WTC11 (cell line): ENCODE measurements around the gene MTNR1A. TPM values are rescaled to one million over a fixed set of nuclear protein-coding genes. Genes with fewer than 3 reads are reported as not detected.

Experiments used
- ATAC-seq: fragments of 200-7000 bp; cut with Tn5 transposase; 2 replicates; pipeline ENCODE4 v1.10.0; 2021; ENCODE audit warnings: mild to moderate bottlenecking, moderate library complexity
- CTCF ChIA-PET: fragments of 300-600 bp; sonication (Branson Sonifier 250); formaldehyde crosslinking; loops from one replicate; lab custom pipeline; 2021; ENCODE audit warnings: antibody characterized with exemption; lab: Charles Lee
- POLR2A ChIA-PET: fragments of 350-600 bp; sonication (Branson Sonifier 250); formaldehyde crosslinking; loops from one replicate; lab custom pipeline; 2021; ENCODE audit warnings: antibody characterized with exemption; lab: Charles Lee
- DNase-seq: peaks from one replicate; pipeline ENCODE4 v3.0.0; 2021; ENCODE audit warnings: low spot score
- H3K27ac Mint-ChIP-seq: 2 replicates; pipeline ENCODE4 v1.8.0; 2021; ENCODE audit warnings: mixed read lengths
- H3K27me3 Mint-ChIP-seq: 2 replicates; pipeline ENCODE4 v1.8.0; 2021; ENCODE audit warnings: low read depth, mild to moderate bottlenecking, moderate library complexity, mixed read lengths
- H3K36me3 Mint-ChIP-seq: 2 replicates; pipeline ENCODE4 v1.8.0; 2021; ENCODE audit warnings: mixed read lengths
- H3K4me1 Mint-ChIP-seq: 2 replicates; pipeline ENCODE4 v1.8.0; 2022; ENCODE audit warnings: mixed read lengths
- H3K4me3 Mint-ChIP-seq: 2 replicates; pipeline ENCODE4 v1.8.0; 2021; ENCODE audit warnings: mild to moderate bottlenecking, moderate library complexity, mixed read lengths
- H3K9me3 Mint-ChIP-seq: 2 replicates; pipeline ENCODE4 v1.8.0; 2021; ENCODE audit warnings: mixed read lengths
- CBFB ChIP-seq: sonication (generic); formaldehyde crosslinking; IDR thresholded peaks from 2 replicates; pipeline ENCODE4 v1.8.1; 2022; ENCODE audit warnings: mild to moderate bottlenecking, low read depth, missing genetic modification reagents
- CREM ChIP-seq: sonication (generic); formaldehyde crosslinking; IDR thresholded peaks from 2 replicates; pipeline ENCODE4 v1.8.1; 2022; ENCODE audit warnings: mild to moderate bottlenecking, missing genetic modification reagents, moderate library complexity
- EMX1 ChIP-seq: fragments of 250-450 bp; sonication (Bioruptor Pico); IDR thresholded peaks from 2 replicates; pipeline ENCODE4 v1.8.0; 2021; ENCODE audit warnings: mild to moderate bottlenecking
- GRHL2 ChIP-seq: fragments of 250-450 bp; sonication (Bioruptor Pico); IDR thresholded peaks from 2 replicates; pipeline ENCODE4 v1.8.0; 2022; ENCODE audit warnings: mild to moderate bottlenecking, moderate library complexity; ENCODE audit not compliant: insufficient replicate concordance, severe bottlenecking
- IRF2 ChIP-seq: sonication (generic); formaldehyde crosslinking; IDR thresholded peaks from 2 replicates; pipeline ENCODE4 v1.8.0; 2022; ENCODE audit warnings: low read depth, missing genetic modification reagents, borderline replicate concordance
- MLX ChIP-seq: sonication (generic); formaldehyde crosslinking; IDR thresholded peaks from 2 replicates; pipeline ENCODE4 v1.8.1; 2023; ENCODE audit warnings: mild to moderate bottlenecking, missing genetic modification reagents, moderate library complexity
- NFATC4 ChIP-seq: fragments of 250-450 bp; sonication (Bioruptor Pico); IDR thresholded peaks from 2 replicates; pipeline ENCODE4 v1.9.0; 2021; ENCODE audit warnings: mild to moderate bottlenecking
- ZBTB21 ChIP-seq: sonication (generic); formaldehyde crosslinking; IDR thresholded peaks from 2 replicates; pipeline ENCODE4 v1.8.1; 2023; ENCODE audit warnings: mild to moderate bottlenecking, missing genetic modification reagents, borderline replicate concordance
- ZNF396 ChIP-seq: fragments of 250-450 bp; sonication (Bioruptor Pico); IDR thresholded peaks from 2 replicates; pipeline ENCODE4 v1.8.0; 2021; ENCODE audit warnings: mild to moderate bottlenecking, moderate library complexity, borderline replicate concordance
- ZNF423 ChIP-seq: fragments of 250-450 bp; sonication (Bioruptor Pico); IDR thresholded peaks from 2 replicates; pipeline ENCODE4 v2.1.2; 2022; ENCODE audit warnings: mild to moderate bottlenecking, moderate library complexity
- ZNF512 ChIP-seq: sonication (generic); formaldehyde crosslinking; IDR thresholded peaks from 2 replicates; pipeline ENCODE4 v1.8.1; 2022; ENCODE audit warnings: missing genetic modification reagents, borderline replicate concordance
- ZNF671 ChIP-seq: fragments of 250-450 bp; sonication (Bioruptor Pico); IDR thresholded peaks from 2 replicates; pipeline ENCODE4 v1.8.0; 2021; ENCODE audit warnings: mild to moderate bottlenecking
- total RNA-seq: library from RNA; stranded (reverse); gene quantifications from 3 replicates; pipeline ENCODE4 v1.2.3, GENCODE V29; 2021
- TF ChIP-seq, protein P1 (sequence below): sonication (generic); formaldehyde crosslinking; IDR thresholded peaks from 2 replicates; pipeline ENCODE4 v1.8.1; 2023; ENCODE audit warnings: mild to moderate bottlenecking, moderate library complexity, missing genetic modification reagents
- TF ChIP-seq, protein P2 (sequence below): sonication (generic); formaldehyde crosslinking; IDR thresholded peaks from 2 replicates; pipeline ENCODE4 v1.8.1; 2022; ENCODE audit warnings: low read depth, mild to moderate bottlenecking, moderate library complexity, missing genetic modification reagents, borderline replicate concordance
- TF ChIP-seq, protein P3 (sequence below): fragments of 250-450 bp; sonication (Bioruptor Pico); IDR thresholded peaks from 2 replicates; pipeline ENCODE4 v1.9.0; 2021; ENCODE audit warnings: mild to moderate bottlenecking, borderline replicate concordance
- TF ChIP-seq, protein P4 (sequence below): sonication (generic); formaldehyde crosslinking; IDR thresholded peaks from 2 replicates; pipeline ENCODE4 v1.8.0; 2023; ENCODE audit warnings: missing genetic modification reagents, mild to moderate bottlenecking, borderline replicate concordance
- TF ChIP-seq, protein P5 (sequence below): fragments of 200-600 bp; IDR thresholded peaks from 2 replicates; pipeline ENCODE4 v1.8.0; 2022; ENCODE audit warnings: antibody characterized with exemption

Gene MTNR1A
- total RNA-seq, 1 experiment from 2014 or later: 1.0 TPM

DNA sequence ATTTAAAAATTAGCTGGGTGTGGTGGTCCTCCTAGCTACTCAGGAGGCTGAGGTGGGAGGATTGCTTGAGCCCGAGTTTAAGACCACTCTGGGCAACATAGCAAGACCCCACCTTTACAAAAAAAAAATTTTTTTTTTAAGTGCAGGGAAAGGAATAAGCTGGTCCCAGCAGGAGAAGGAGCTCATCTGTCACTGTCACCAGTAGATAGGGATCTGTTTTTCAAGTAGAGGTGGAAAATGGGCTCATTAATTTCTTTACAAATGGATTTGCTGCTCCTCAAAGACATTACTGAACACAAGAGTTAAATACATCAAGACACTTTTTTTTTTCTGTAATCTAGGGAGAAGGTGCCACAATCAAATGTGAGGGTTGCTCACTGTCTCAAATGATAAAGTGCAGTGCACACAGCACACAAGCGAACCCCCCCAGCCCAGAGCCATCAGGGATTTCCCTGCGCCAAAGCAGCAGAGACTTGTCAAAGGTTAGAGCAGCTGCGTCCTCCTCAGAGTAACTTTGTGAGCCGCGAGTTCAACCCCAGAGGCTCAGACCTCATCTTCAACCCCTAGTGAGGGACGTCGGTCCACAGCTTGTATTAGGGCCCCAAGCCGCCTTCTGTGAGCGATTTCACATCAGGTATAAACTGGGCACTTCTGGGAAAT, 14.3 kb upstream of the MTNR1A start:
- CTCF ChIA-PET: no interaction called here
- no peak for DNase-seq
- TF ChIP-seq MLX (CRISPR knock-in tag): no peak
- no peak for TF ChIP-seq ZNF671 (CRISPR knock-in tag)
- TF ChIP-seq, protein P1, sequence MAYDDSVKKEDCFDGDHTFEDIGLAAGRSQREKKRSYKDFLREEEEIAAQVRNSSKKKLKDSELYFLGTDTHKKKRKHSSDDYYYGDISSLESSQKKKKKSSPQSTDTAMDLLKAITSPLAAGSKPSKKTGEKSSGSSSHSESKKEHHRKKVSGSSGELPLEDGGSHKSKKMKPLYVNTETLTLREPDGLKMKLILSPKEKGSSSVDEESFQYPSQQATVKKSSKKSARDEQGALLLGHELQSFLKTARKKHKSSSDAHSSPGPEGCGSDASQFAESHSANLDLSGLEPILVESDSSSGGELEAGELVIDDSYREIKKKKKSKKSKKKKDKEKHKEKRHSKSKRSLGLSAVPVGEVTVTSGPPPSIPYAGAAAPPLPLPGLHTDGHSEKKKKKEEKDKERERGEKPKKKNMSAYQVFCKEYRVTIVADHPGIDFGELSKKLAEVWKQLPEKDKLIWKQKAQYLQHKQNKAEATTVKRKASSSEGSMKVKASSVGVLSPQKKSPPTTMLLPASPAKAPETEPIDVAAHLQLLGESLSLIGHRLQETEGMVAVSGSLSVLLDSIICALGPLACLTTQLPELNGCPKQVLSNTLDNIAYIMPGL (CRISPR knock-in tag): no peak
- TF ChIP-seq, protein P2, sequence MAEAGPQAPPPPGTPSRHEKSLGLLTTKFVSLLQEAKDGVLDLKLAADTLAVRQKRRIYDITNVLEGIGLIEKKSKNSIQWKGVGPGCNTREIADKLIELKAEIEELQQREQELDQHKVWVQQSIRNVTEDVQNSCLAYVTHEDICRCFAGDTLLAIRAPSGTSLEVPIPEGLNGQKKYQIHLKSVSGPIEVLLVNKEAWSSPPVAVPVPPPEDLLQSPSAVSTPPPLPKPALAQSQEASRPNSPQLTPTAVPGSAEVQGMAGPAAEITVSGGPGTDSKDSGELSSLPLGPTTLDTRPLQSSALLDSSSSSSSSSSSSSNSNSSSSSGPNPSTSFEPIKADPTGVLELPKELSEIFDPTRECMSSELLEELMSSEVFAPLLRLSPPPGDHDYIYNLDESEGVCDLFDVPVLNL (CRISPR knock-in tag): no peak
- TF ChIP-seq, protein P3, sequence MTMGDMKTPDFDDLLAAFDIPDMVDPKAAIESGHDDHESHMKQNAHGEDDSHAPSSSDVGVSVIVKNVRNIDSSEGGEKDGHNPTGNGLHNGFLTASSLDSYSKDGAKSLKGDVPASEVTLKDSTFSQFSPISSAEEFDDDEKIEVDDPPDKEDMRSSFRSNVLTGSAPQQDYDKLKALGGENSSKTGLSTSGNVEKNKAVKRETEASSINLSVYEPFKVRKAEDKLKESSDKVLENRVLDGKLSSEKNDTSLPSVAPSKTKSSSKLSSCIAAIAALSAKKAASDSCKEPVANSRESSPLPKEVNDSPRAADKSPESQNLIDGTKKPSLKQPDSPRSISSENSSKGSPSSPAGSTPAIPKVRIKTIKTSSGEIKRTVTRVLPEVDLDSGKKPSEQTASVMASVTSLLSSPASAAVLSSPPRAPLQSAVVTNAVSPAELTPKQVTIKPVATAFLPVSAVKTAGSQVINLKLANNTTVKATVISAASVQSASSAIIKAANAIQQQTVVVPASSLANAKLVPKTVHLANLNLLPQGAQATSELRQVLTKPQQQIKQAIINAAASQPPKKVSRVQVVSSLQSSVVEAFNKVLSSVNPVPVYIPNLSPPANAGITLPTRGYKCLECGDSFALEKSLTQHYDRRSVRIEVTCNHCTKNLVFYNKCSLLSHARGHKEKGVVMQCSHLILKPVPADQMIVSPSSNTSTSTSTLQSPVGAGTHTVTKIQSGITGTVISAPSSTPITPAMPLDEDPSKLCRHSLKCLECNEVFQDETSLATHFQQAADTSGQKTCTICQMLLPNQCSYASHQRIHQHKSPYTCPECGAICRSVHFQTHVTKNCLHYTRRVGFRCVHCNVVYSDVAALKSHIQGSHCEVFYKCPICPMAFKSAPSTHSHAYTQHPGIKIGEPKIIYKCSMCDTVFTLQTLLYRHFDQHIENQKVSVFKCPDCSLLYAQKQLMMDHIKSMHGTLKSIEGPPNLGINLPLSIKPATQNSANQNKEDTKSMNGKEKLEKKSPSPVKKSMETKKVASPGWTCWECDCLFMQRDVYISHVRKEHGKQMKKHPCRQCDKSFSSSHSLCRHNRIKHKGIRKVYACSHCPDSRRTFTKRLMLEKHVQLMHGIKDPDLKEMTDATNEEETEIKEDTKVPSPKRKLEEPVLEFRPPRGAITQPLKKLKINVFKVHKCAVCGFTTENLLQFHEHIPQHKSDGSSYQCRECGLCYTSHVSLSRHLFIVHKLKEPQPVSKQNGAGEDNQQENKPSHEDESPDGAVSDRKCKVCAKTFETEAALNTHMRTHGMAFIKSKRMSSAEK: no peak
- TF ChIP-seq EMX1 (CRISPR knock-in tag): no peak
- no peak for TF ChIP-seq ZBTB21 (CRISPR knock-in tag)
- TF ChIP-seq NFATC4: no peak
- TF ChIP-seq, protein P4, sequence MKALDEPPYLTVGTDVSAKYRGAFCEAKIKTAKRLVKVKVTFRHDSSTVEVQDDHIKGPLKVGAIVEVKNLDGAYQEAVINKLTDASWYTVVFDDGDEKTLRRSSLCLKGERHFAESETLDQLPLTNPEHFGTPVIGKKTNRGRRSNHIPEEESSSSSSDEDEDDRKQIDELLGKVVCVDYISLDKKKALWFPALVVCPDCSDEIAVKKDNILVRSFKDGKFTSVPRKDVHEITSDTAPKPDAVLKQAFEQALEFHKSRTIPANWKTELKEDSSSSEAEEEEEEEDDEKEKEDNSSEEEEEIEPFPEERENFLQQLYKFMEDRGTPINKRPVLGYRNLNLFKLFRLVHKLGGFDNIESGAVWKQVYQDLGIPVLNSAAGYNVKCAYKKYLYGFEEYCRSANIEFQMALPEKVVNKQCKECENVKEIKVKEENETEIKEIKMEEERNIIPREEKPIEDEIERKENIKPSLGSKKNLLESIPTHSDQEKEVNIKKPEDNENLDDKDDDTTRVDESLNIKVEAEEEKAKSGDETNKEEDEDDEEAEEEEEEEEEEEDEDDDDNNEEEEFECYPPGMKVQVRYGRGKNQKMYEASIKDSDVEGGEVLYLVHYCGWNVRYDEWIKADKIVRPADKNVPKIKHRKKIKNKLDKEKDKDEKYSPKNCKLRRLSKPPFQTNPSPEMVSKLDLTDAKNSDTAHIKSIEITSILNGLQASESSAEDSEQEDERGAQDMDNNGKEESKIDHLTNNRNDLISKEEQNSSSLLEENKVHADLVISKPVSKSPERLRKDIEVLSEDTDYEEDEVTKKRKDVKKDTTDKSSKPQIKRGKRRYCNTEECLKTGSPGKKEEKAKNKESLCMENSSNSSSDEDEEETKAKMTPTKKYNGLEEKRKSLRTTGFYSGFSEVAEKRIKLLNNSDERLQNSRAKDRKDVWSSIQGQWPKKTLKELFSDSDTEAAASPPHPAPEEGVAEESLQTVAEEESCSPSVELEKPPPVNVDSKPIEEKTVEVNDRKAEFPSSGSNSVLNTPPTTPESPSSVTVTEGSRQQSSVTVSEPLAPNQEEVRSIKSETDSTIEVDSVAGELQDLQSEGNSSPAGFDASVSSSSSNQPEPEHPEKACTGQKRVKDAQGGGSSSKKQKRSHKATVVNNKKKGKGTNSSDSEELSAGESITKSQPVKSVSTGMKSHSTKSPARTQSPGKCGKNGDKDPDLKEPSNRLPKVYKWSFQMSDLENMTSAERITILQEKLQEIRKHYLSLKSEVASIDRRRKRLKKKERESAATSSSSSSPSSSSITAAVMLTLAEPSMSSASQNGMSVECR (CRISPR knock-in tag): no peak
- TF ChIP-seq, all 79 proteins: peak for 0
- POLR2A ChIA-PET: no interaction called here
- H3K4me1 Mint-ChIP-seq: no peaks in the 10 kb centered on the region
- no peak for ATAC-seq
- H3K27ac Mint-ChIP-seq: no peak overlapping the region
- no peaks in the 10 kb centered on the region for H3K27me3 Mint-ChIP-seq
- H3K36me3 Mint-ChIP-seq: no peaks in the 10 kb centered on the region
- no peaks in the 10 kb centered on the region for H3K9me3 Mint-ChIP-seq
- H3K4me3 Mint-ChIP-seq: no peak overlapping the region

DNA sequence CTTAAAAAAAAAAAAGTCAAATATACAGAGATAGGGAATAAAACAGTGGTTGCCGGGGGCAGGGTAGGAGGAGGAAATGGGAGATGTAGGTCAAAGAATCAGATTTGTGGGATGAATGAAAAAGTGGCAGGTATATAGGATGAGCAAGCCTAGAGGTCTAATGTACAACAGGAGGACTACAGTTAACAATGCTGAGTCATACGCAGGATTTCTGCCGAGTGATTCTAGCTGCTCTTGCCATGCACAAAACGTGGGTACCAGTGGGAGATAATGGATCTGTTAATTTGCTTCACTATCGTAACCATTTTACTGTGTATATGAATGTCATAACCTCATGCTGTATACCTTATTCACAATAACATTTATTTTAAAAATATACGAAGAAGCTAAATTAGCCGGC, 10.7 kb upstream of the MTNR1A start:
- ChIA-PET POLR2A (no interaction called here), CTCF (no interaction called here)
- no peak overlapping the region for H3K4me3 Mint-ChIP-seq
- H3K9me3 Mint-ChIP-seq: no peaks in the 10 kb centered on the region
- ATAC-seq: no peak
- H3K27ac Mint-ChIP-seq: no peak overlapping the region
- no peaks in the 10 kb centered on the region for H3K4me1 Mint-ChIP-seq
- H3K27me3 Mint-ChIP-seq: no peaks in the 10 kb centered on the region
- no peak for DNase-seq
- H3K36me3 Mint-ChIP-seq: no peaks in the 10 kb centered on the region
- no peak for TF ChIP-seq ZNF423 (CRISPR knock-in tag)
- TF ChIP-seq GRHL2 (CRISPR knock-in tag): no peak
- TF ChIP-seq CREM: no peak
- TF ChIP-seq ZNF396 (CRISPR knock-in tag): no peak
- TF ChIP-seq ZNF512 (CRISPR knock-in tag): no peak
- TF ChIP-seq IRF2 (CRISPR knock-in tag): no peak
- TF ChIP-seq, protein P5, sequence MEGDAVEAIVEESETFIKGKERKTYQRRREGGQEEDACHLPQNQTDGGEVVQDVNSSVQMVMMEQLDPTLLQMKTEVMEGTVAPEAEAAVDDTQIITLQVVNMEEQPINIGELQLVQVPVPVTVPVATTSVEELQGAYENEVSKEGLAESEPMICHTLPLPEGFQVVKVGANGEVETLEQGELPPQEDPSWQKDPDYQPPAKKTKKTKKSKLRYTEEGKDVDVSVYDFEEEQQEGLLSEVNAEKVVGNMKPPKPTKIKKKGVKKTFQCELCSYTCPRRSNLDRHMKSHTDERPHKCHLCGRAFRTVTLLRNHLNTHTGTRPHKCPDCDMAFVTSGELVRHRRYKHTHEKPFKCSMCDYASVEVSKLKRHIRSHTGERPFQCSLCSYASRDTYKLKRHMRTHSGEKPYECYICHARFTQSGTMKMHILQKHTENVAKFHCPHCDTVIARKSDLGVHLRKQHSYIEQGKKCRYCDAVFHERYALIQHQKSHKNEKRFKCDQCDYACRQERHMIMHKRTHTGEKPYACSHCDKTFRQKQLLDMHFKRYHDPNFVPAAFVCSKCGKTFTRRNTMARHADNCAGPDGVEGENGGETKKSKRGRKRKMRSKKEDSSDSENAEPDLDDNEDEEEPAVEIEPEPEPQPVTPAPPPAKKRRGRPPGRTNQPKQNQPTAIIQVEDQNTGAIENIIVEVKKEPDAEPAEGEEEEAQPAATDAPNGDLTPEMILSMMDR: no peak
- no peak for TF ChIP-seq CBFB (CRISPR knock-in tag)
